ENCODE data around the gene ATP8A2. TPM values are rescaled to one million over a fixed set of nuclear protein-coding genes. Genes with fewer than 3 reads are reported as not detected.

ATP8A2 gene
- total and polyA plus RNA-seq, 9 donors = 0.23 to 0.95 (median 0.35) TPM

GRCh38 chr13:25732111-25732865 is 360.5 kb downstream of the ATP8A2 start:
- TF ChIP-seq POLR2A (IDR thresholded peaks at IDR 0.05) = no peak
- no peak for TF ChIP-seq EP300 (IDR thresholded peaks at IDR 0.05)
- no peak for TF ChIP-seq CTCF (IDR thresholded peaks at IDR 0.05)
- DNase-seq = no peak
- Histone ChIP-seq H3K36me3 (no peaks in the 10 kb centered on the region), H3K4me1 (ENCODE audit: insufficient read depth) (no peaks in the 10 kb centered on the region), H3K9me3 (no peaks in the 10 kb centered on the region), H3K4me3 (no peak overlapping the region), H3K27ac (no peak overlapping the region), H3K27me3 (no peaks in the 10 kb centered on the region)
- intact Hi-C loops (cut with DNase I) = no loop called here
- 45 to 72% (median 54%) methylated on average over 7 of the region's 7 CpGs for WGBS, 3 donors

GRCh38 chr13:25733001-25733491 is 361.3 kb downstream of the ATP8A2 start:
- TF ChIP-seq POLR2A (IDR thresholded peaks at IDR 0.05) (no peak), EP300 (IDR thresholded peaks at IDR 0.05) (no peak), CTCF (IDR thresholded peaks at IDR 0.05) (no peak)
- Histone ChIP-seq H3K27ac (no peak overlapping the region), H3K4me3 (no peak overlapping the region), H3K27me3 (no peaks in the 10 kb centered on the region), H3K36me3 (no peaks in the 10 kb centered on the region), H3K4me1 (ENCODE audit: insufficient read depth) (no peaks in the 10 kb centered on the region), H3K9me3 (no peaks in the 10 kb centered on the region)
- DNase-seq = no peak
- WGBS, 3 donors = 91 to 93% (median 93%) methylated on average over 5 of the region's 5 CpGs
- intact Hi-C loops (cut with DNase I) = no loop called here

- Histone ChIP-seq H3K9me3 (no peaks in the 10 kb centered on the region), H3K36me3 (no peaks in the 10 kb centered on the region), H3K4me3 (no peak overlapping the region), H3K4me1 (ENCODE audit: insufficient read depth) (peaks cover 2% of the 10 kb centered on the region), H3K27me3 (no peaks in the 10 kb centered on the region), H3K27ac (no peak overlapping the region)
- no peak for DNase-seq
- intact Hi-C loops (cut with DNase I) = no loop called here
- WGBS, 3 donors = 72 to 81% (median 74%) methylated on average over 3 of the region's 3 CpGs
- no peak for TF ChIP-seq CTCF (IDR thresholded peaks at IDR 0.05)
- no peak for TF ChIP-seq POLR2A (IDR thresholded peaks at IDR 0.05)
- no peak for TF ChIP-seq EP300 (IDR thresholded peaks at IDR 0.05)
Observed at GRCh38 chr13:25733696-25734435, 362.1 kb downstream of the ATP8A2 start.

- H3K27ac ChIP-seq = no peak overlapping the region
- intact Hi-C loops (cut with DNase I) = no loop called here
- 22 to 36% (median 34%) methylated on average over 4 of the region's 4 CpGs for WGBS, 3 donors
- H3K4me3 ChIP-seq = no peak overlapping the region
- H3K27me3 ChIP-seq = no peaks in the 10 kb centered on the region
- peaks cover 2% of the 10 kb centered on the region for H3K4me1 ChIP-seq (ENCODE audit: insufficient read depth)
- TF ChIP-seq EP300 (IDR thresholded peaks at IDR 0.05) = no peak
- TF ChIP-seq POLR2A (IDR thresholded peaks at IDR 0.05) = no peak
- no peak for TF ChIP-seq CTCF (IDR thresholded peaks at IDR 0.05)
- no peaks in the 10 kb centered on the region for H3K9me3 ChIP-seq
- no peak for DNase-seq
- no peaks in the 10 kb centered on the region for H3K36me3 ChIP-seq
Observed at GRCh38 chr13:25738342-25739196, 366.8 kb downstream of the ATP8A2 start.
